GM19372 (cell line): ENCODE measurements around the gene DRICH1.
"Not testable (repeated sequence)": the region's sequence is repeated elsewhere in the genome, so short reads cannot be mapped to it uniquely, and the experiment has no call there.

Source experiments
- ATAC-seq: cut with Tn5 transposase; IDR thresholded peaks from one replicate; pipeline ENCODE4 v1.9.1; 2021; ENCODE audit warnings: mild to moderate bottlenecking, low read depth, moderate library complexity; ENCODE audit not compliant: unreplicated experiment

The DRICH1 gene

GRCh38 chr22:23652286-23652685 lies 20.2 kb upstream of the DRICH1 start:
- ATAC-seq: no peak

GRCh38 chr22:23651676-23652075 lies 19.6 kb upstream of the DRICH1 start:
- ATAC-seq: no peak

- ATAC-seq: no peak
Observed at GRCh38 chr22:23649071-23649501, 17.0 kb upstream of the DRICH1 start.

- not testable (repeated sequence) for ATAC-seq
Observed at GRCh38 chr22:23646526-23646925, 14.4 kb upstream of the DRICH1 start.

- not testable (repeated sequence) for ATAC-seq
Observed at GRCh38 chr22:23640206-23640605, 8.1 kb upstream of the DRICH1 start.

- no peak for ATAC-seq
Observed at GRCh38 chr22:23639661-23640060, 7.5 kb upstream of the DRICH1 start.

- ATAC-seq: no peak
Observed at GRCh38 chr22:23638611-23639010, 6.5 kb upstream of the DRICH1 start.

GRCh38 chr22:23635291-23635690 lies 3.2 kb upstream of the DRICH1 start:
- not testable (repeated sequence) for ATAC-seq

- not testable (repeated sequence) for ATAC-seq
Observed at GRCh38 chr22:23628056-23628743, 3.9 kb downstream of the DRICH1 start.

- not testable (repeated sequence) for ATAC-seq
Observed at GRCh38 chr22:23627401-23628055, 4.6 kb downstream of the DRICH1 start.

GRCh38 chr22:23626286-23626975 lies 5.7 kb downstream of the DRICH1 start:
- no peak for ATAC-seq

- no peak for ATAC-seq
Observed at GRCh38 chr22:23622634-23623033, 9.5 kb downstream of the DRICH1 start.

GRCh38 chr22:23621916-23622315 lies 10.2 kb downstream of the DRICH1 start:
- ATAC-seq: not testable (repeated sequence)

GRCh38 chr22:23621082-23621780 lies 10.9 kb downstream of the DRICH1 start:
- ATAC-seq: no peak

- ATAC-seq: no peak
Observed at GRCh38 chr22:23613193-23613972, 18.7 kb downstream of the DRICH1 start.

- no peak for ATAC-seq
Observed at GRCh38 chr22:23609983-23610781, 21.9 kb downstream of the DRICH1 start.

GRCh38 chr22:23608583-23608982 lies 23.5 kb downstream of the DRICH1 start:
- no peak for ATAC-seq

- ATAC-seq: no peak
Observed at GRCh38 chr22:23606204-23607131, 25.7 kb downstream of the DRICH1 start.
